Measurements from ENCODE around the gene PHOX2A.
"Not testable (repeated sequence)": the region's sequence is repeated elsewhere in the genome, so short reads cannot be mapped to it uniquely, and the experiment has no call there.

PHOX2A gene

GRCh38 chr11:72244060-72244360, at the start of gene PHOX2A:
TSS of gene PHOX2A (minus strand) at chr11:72244176. CDS start at chr11:72244004, 172 bp downstream.
- DNase-seq (ENCODE audit: low spot score), result no peak

DNA sequence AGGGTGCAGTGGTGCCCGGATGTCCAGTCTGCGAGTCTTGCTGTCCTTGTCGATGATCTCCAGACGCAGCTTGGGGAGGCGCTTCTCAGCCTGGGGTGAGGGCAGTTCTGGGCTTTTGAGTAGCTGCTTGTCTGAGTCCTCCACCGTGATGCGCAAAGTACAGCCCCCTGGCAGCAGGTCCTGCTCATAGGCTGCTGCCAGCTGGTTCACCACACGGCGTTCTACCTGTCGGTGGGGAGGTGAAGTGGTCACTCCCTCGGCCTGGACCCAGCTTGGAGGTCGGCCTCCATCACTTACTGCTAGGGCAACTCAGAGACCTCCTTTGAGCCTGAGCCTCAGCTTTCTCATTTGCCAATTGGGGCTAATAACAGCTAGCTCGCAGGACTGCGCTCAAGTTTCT, 49.4 kb upstream of the PHOX2A start:
- DNase-seq (ENCODE audit: low spot score), result no peak

GRCh38 chr11:72292106-72292785, 48.3 kb upstream of the PHOX2A start:
- DNase-seq (ENCODE audit: low spot score), result no peak

DNA sequence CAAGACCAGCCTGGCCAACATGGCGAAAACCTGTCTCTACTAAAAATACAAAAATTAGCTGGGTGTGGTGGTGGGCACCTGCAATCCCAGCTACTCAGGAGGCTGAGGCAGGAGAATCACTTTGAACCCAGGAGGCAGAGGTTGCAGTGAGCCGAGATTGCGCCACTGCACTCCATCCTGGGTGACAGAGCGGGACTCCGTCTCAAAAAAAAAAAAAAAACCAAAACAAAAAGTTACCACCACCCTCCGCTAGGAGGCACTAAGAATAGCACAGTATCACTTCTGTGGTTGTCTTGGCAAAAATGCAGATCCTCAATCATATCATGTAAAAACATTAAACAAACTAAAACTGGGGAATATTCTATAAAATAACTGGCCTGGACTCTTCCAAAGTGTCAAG, 46.8 kb upstream of the PHOX2A start:
- DNase-seq (ENCODE audit: low spot score), result not testable (repeated sequence)

DNA sequence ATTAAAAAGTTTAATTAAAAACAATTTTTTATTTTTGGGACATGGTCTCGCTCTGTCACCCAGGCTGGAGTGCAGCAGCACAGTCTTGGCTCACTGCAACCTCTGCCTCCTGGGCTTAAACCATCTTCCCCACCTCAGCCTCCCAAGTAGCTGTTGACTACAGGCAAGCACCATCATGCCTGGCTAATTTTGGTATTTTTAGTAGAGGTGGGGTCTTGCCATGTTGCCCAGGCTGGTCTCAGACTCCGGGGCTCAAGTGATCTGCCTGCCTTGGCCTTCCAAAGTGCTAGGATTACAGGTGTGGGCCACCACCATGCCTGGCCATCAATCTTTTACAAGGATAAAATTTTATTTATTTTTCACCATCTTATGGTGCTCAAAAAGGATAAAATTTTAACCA, 43.3 kb upstream of the PHOX2A start:
- DNase-seq (ENCODE audit: low spot score), result no peak

DNA sequence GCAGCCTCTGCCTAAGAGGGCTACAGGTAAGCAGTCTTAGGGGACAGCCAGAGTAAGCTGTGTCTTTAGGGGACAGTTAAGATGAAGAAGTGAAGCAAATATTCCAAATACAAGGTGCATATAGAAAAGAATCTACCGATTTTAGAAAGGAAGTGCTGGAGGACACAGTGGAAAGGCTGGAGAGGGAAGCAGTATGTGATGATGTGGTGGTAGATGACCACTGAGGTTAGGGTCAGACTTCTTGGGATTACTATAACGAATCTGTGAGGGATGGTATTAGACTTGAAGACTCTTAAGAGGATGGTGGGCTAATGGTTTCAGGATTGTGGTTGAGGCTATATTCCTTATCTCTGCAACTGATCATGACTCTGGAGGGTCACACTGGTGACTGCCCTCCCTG, 40.0 kb upstream of the PHOX2A start:
- no peak for DNase-seq (ENCODE audit: low spot score)

GRCh38 chr11:72280726-72281315, 36.8 kb upstream of the PHOX2A start:
- DNase-seq (ENCODE audit: low spot score), result no peak

DNA sequence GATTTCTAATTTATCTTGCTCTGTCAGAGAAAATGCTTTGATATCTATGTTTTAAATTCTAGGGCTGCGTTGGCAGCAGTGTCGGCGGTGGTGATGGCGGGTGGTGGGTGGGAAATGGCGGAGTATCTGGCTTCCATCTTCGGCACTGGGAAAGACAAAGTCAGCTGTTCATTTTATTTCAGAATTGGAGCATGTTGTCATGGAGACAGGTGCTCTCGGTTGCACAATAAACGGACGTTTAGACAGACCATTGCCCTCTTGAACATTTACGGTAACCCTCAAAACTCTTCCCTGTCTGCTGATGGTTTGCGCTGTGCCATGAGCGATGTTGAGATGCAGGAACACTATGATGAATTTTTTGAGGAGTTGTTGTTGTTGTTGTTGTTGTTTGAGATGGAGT, 36.1 kb upstream of the PHOX2A start:
- DNase-seq (ENCODE audit: low spot score), result no peak

DNA sequence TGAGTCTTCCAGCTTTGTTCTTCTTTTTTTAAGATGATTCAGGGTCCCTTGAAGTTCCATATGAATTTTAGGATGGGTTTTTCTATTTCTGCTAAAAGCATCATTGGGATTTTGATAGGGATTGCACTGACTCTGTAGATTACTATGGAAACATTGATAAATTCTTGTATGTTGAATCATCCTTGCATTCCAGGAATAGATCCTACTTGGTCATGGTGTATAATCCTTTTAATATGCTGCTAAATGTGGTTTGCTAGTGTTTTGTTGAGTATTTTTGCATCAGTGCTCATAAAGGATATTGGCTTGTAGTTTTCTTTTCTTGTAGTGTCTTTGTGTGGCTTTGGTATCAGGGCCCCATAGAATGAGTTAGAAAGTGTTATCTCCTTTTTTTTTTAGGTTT, 34.9 kb upstream of the PHOX2A start:
- no peak for DNase-seq (ENCODE audit: low spot score)

DNA sequence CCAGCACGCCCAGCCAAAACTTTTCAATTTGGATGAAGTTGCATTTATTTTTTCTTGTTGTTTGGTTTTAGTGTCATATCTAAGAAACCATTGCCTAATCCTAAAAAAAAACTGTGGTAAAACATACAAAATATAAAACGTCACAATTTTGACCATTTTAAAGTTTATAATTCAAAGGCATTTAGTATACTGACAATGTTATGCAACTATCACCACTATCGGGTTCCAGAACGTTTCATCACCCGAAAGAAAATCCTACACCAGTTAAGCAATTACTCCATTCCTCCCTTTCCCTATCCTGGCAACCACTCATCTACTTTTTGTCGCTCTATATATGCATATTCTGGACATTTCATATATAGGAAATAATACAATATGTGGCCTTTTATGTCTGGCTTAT, 30.5 kb upstream of the PHOX2A start:
- no peak for DNase-seq (ENCODE audit: low spot score)

DNA sequence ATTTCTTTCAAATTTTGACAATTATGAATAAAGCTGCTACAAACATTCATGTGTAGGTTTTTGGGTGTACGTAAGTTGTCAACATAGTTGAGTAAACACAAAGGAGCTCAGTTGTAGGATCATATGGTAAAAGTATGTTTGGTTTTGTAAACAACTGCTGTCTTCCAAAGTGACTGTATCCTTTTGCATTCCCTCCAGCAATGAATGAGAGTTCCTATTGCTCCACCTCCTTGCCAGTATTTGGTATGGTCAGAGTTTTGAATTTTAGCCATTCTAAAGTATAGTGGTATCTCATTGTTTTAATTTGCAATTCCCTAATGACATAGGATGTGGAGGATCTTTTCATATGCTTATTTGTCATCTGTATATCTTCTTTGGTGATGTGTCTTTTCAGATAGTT, 28.0 kb upstream of the PHOX2A start:
- DNase-seq (ENCODE audit: low spot score), result no peak

- no peak for DNase-seq (ENCODE audit: low spot score)
These were observed 24.1 kb upstream of the PHOX2A start for GRCh38 chr11:72267956-72268617.

- DNase-seq (ENCODE audit: low spot score), result not testable (repeated sequence)
These were observed 23.0 kb upstream of the PHOX2A start for GRCh38 chr11:72266960-72267359.

- no peak for DNase-seq (ENCODE audit: low spot score)
These were observed 22.0 kb upstream of the PHOX2A start for GRCh38 chr11:72265951-72266350.

DNA sequence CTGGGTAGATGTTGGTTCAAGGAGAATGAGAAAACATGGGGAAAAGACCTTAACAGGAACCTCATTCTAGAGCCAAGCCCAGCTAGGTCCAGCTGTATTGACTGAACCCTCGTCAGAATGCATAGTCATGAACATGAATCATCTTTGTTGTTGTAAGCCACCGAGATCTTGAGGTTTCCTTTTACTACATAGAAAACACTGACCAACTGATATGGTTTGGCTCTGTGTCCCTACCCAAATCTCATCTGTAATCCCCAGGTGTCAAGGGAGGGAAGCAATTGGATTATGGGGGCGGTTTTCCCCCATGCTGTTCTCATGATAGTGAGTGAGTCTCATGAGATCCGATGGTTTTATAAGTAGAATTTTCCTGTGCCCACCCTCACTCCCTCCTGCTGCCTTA, 19.4 kb upstream of the PHOX2A start:
- no peak for DNase-seq (ENCODE audit: low spot score)

- DNase-seq (ENCODE audit: low spot score), result no peak
These were observed 16.6 kb upstream of the PHOX2A start for GRCh38 chr11:72260574-72260973.

- DNase-seq (ENCODE audit: low spot score), result no peak
These were observed 15.5 kb upstream of the PHOX2A start for GRCh38 chr11:72259490-72259889.

GRCh38 chr11:72257570-72257969, 13.6 kb upstream of the PHOX2A start:
- no peak for DNase-seq (ENCODE audit: low spot score)

DNA sequence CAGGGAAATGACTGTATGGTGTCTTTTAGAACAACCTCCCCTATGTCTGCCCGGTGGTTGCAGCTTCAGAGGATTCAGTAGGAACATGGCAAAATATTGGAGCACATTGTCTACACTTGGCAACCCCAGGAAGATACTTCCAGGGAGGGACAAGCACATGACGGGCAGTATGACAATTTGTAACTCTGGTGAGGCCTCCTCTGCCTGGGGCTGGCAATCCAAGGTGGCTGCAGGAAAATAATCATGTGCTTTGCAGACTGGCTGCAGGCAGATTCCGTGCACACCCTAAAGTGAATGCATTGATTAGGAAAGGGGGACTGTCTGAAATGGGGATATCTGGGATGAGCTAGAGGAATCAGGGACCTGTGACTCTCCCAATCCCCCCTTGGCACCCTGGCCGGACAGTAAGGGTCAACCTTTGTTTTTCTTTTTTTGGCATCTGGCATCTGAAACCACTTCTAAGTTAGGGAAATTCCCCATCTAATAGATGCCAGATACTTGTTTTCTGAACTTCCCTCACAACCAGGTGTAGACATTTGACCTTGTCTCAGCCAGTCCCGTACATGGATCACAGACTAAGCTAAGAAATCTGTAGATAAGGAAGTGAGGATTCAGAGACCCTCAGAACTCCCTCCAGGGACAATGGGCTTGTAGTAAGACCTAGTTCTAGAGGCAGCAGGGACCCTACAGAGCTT, 10.5 kb upstream of the PHOX2A start:
- DNase-seq (ENCODE audit: low spot score), result no peak

GRCh38 chr11:72253392-72253791, 9.4 kb upstream of the PHOX2A start:
- DNase-seq (ENCODE audit: low spot score), result no peak

- DNase-seq (ENCODE audit: low spot score), result no peak
These were observed 7.6 kb upstream of the PHOX2A start for GRCh38 chr11:72251614-72252013.

DNA sequence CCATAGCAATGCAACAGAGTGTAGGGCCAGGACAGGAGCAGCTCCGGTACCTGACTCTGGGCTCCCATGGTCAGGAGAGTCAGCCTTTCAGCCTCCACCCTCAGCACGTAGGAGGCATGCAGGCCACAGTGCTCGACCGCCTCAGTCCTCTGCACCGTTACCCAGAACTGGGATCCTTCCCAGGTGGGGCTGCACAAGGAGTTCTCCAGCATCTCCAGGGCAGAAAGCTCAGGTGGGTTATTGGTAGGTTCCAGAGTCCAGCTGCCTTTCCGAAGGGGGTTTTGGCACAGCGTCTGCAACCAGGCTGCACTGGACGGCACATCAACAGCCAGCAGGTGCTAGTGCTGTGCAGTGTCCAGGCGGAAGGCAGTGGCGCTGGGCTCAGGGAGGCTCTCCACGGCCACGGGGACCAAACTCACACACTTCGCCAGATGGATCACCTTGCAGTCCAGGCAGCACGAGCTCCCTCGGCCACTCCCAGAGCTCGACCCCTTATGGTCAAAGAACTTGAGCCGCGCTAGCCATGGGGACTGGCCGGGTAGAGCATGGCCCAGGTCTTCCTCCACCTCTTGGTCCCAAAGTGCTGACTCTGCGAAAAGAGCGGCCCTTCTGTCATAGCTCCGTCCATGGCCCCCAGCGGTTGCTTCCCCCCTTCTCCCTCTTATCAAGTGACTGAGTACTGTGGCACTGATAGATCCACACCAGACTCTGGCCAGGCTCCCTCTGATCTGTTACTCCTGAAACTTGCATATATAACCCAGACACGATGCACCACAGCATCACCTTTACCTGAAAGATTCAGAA, 6.9 kb upstream of the PHOX2A start:
- DNase-seq (ENCODE audit: low spot score), result no peak

Data from left forelimb (tissue), 1 donor.